ENCODE data around the gene PI16. TPM values are rescaled to one million over a fixed set of nuclear protein-coding genes. Genes with fewer than 3 reads are reported as not detected.
A peak's percentile ranks its signal among the peaks of the same experiment; 100 is the strongest.

Gene PI16
- total and polyA plus RNA-seq, 2 donors (not counting 1 experiment from before 2014, with no cell fraction given), result 1.4 to 7.4 TPM

DNA sequence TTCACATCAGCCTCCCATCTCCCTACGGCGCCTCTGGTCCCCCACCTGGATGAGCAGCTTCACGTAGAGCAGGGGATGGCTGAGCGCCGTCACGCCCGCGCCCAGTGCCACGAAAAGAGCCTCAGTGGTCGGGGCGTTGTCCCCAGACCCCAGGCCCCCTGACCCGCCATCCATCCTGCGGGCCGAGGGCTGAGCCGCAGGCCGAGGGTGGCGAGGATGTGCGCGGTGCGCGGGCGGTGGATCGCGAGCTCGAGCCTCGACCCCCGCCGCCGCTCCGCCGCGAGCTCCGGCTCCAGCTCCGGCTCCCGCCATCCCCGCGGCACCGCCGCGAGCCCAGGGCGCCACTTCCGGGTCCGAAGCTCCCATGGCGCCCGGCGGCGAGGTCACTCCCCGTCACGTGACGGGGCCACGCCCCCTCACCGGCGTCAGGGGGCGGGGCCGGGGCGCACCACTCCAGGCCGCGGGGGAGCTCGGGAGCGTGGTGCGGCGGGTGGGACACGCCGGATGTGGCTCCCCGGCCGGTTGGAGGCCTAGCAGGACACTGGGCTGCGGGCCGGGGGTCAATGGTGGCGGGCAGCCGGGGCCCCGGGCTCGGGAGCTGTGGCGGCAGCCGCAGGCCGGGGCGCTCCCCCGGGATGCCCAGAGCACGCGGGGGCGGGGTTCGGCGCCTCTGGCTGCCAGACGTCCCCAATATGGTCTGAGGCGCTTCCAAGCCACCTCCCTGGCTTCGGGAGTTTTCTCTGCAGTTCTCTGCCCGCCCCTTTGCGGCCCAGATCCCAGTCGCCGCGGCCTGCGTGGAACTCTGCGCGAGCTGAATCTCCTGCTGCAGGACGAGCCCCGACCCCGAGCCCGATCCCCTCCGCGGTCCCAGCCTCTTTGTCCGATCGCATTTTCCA is 31.5 kb downstream of the PI16 start, which contains the start of gene MTCH1:
Gene MTCH1, minus strand, starts transcription at position 389 of the 896 bp plus-strand sequence. Its CDS starts 23 bp downstream, at position 366.
- peak within 1 kb of the TSS; percentile 96 for H3K4me3 Mint-ChIP-seq
- CTCF ChIA-PET, result interaction anchor here (0.8 to 6.1 kb wide), 15 partner anchors 9 to 224 kb away, joined by 3 to 74 read pairs (median 4); partner anchors contain the start of gene FGD2

More for the DNA sequence above, 31.5 kb downstream of the PI16 start, which contains the start of gene MTCH1:
- POLR2A ChIA-PET, result interaction anchor here (0.5 to 3.8 kb wide), 8 partner anchors 18 to 441 kb away, joined by 3 to 40 read pairs (median 4); partner anchors contain the start of genes C6orf89 and FGD2
- Histone ChIP-seq H3K79me2 (ENCODE audit: control insufficient read depth, insufficient read depth, low read length) (peaks cover 62% of the 10 kb centered on the region), H3K4me3 (ENCODE audit: control extremely low read depth in 1 of 5, extremely low read depth in 1 of 5, insufficient read depth in 1 of 5, low read depth in 2 of 5, low read length in 4 of 5) (peak within 1 kb of the TSS; percentile 66 to 98 (median 88)), H3K4me2 (replicated peaks; ENCODE audit: low read depth, low read length, poor library complexity, severe bottlenecking) (peak within 1 kb of the TSS; percentile 98), H3K27me3 (replicated peaks in 1 of 4; ENCODE audit: control extremely low read depth in 1 of 4, control insufficient read depth in 3 of 4, insufficient read depth in 4 of 4, low read length in 3 of 4) (no peaks in the 10 kb centered on the region), H2AFZ (ENCODE audit: insufficient read depth, low read depth, low read length, poor library complexity, severe bottlenecking) (peak within 1 kb of the TSS; percentile 78), H3K9me3 (ENCODE audit: control extremely low read depth in 1 of 3, control insufficient read depth in 2 of 3, insufficient read depth in 1 of 3, low read length in 2 of 3) (no peaks in the 10 kb centered on the region), H3K4me1 (ENCODE audit: control insufficient read depth in 2 of 2, insufficient read depth in 2 of 2, low read length in 2 of 2) (peaks cover 33 to 35% of the 10 kb centered on the region in 2 donors), H3K36me3 (replicated peaks in 1 of 2; ENCODE audit: control extremely low read depth in 1 of 2, control insufficient read depth in 1 of 2, extremely low read depth in 1 of 2, insufficient read depth in 2 of 2, low read length in 1 of 2) (peaks cover 0 to 9% of the 10 kb centered on the region in 2 experiments), H4K20me1 (ENCODE audit: control insufficient read depth, insufficient read depth, low read length, poor library complexity, severe bottlenecking) (peaks cover 41% of the 10 kb centered on the region), H3K27ac (ENCODE audit: low read length in 2 of 2) (peak within 1 kb of the TSS; percentile 53 to 89), H3K9ac (ENCODE audit: low read length) (peak within 1 kb of the TSS; percentile 97)
- intact Hi-C loops (cut with micrococcal nuclease), result loop anchor here (1.0 to 5.0 kb wide), 4 partner anchors 18 to 183 kb away; partner anchors contain the start of gene C6orf89
- no peak for TF ChIP-seq CTCF (IDR thresholded peaks at IDR 0.05)
- TF ChIP-seq EZH2 (IDR thresholded peaks at IDR 0.05; ENCODE audit: borderline replicate concordance, insufficient read depth, low read depth, low read length, poor library complexity, severe bottlenecking), result no peak
- H3K27me3 Mint-ChIP-seq, result no peaks in the 10 kb centered on the region
- WGBS (ENCODE audit: insufficient coverage), result under 1% methylated on average over 101 of the region's 101 CpGs
- peak; percentile 88 for ATAC-seq (ENCODE audit: low read depth)
- peak; percentile 96 for DNase-seq
- H3K4me1 Mint-ChIP-seq, result peaks cover 24% of the 10 kb centered on the region
- no peaks in the 10 kb centered on the region for H3K9me3 Mint-ChIP-seq (ENCODE audit: insufficient read depth)
- peak within 1 kb of the TSS; percentile 98 for H3K27ac Mint-ChIP-seq

Measured in B cell (primary cell).